Mesothelial cell of epicardium (in vitro differentiated cells): ENCODE measurements around the gene EFCAB6. TPM values are rescaled to one million over a fixed set of nuclear protein-coding genes. Genes with fewer than 3 reads are reported as not detected.

Experiments
- DNase-seq, 2 experiments: peaks; one replicate each; pipeline ENCODE4 v3.0.0; 2021; ENCODE audit warnings: low spot score in 2 of 2; ENCODE audit not compliant: unreplicated experiment in 2 of 2
- H3K27ac Mint-ChIP-seq: 2 replicates; pipeline ENCODE4 v1.8.0; 2021; ENCODE audit warnings: mixed read lengths
- H3K27me3 Mint-ChIP-seq: 2 replicates; pipeline ENCODE4 v1.8.0; 2021; ENCODE audit warnings: low read depth, mixed read lengths
- H3K36me3 Mint-ChIP-seq: 2 replicates; pipeline ENCODE4 v1.8.0; 2021; ENCODE audit warnings: mixed read lengths
- H3K4me1 Mint-ChIP-seq: 2 replicates; pipeline ENCODE4 v1.8.0; 2021; ENCODE audit warnings: mixed read lengths
- H3K4me3 Mint-ChIP-seq: 2 replicates; pipeline ENCODE4 v1.8.0; 2021; ENCODE audit warnings: mild to moderate bottlenecking, moderate library complexity, mixed read lengths
- H3K9me3 Mint-ChIP-seq: 2 replicates; pipeline ENCODE4 v1.8.0; 2021; ENCODE audit warnings: mixed read lengths
- CTCF ChIP-seq: fragments of 200-600 bp; sonication (generic); IDR thresholded peaks from one replicate; pipeline ENCODE4 v1.5.0; 2021; ENCODE audit warnings: antibody characterized with exemption; ENCODE audit not compliant: unreplicated experiment
- total RNA-seq: library from RNA; stranded (reverse); gene quantifications from 3 replicates; pipeline ENCODE4 v1.2.1, GENCODE V29; 2021

EFCAB6 gene
- total RNA-seq, 1 donor from 2014 or later, result 2.6 TPM

DNA sequence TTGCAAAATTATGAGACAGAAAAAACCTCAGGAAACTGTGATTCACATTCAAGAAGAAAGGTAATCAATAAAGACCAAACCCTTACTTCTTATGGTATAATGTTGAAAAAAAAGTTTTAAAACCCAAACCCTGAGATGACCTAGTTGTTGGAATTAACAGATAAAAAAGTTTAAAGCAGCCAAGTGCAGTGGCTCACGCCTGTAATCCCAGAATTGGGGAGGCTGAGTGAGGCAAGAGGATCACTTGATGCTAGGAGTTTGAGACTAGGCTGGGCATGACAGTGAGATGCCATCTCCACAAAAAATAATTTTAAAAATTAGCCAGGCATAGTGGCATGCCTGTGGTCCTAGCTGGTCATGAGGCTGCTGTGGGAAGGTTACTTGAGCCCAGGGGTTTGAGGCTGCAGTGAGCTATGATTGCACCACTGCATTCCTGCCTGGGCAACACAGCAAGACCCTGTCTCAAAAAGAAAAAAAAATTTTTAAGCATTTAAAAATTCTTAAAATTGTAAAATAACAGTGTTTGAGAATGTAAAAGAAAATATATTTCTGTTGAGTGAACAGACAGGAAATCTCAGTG, 85.1 kb downstream of the EFCAB6 start:
- H3K27ac Mint-ChIP-seq, result no peak overlapping the region
- H3K4me3 Mint-ChIP-seq, result no peak overlapping the region

DNA sequence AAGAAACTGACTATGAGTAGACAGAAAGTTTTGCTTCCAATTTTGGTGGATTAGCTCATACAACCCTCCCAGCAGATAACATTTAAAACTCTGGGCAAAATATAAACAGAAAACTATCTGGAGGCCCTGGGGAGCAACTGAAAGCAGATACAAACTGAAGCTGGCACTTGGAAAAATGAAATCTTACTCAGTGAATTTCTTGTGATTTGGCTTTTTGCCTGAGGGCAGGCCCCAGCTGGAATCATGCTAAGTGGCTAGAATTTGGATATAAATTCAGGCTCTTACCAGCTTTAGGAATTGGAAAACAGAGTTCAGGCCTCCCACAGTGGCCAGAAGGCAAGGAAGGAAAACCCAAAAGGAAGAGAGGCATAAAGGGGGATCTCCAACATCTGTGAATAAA, 85.8 kb downstream of the EFCAB6 start:
- H3K9me3 Mint-ChIP-seq, result peaks cover 2% of the 10 kb centered on the region
- H3K27me3 Mint-ChIP-seq, result peaks cover 24% of the 10 kb centered on the region
- H3K27ac Mint-ChIP-seq, result no peak overlapping the region
- H3K4me1 Mint-ChIP-seq, result no peaks in the 10 kb centered on the region
- no peaks in the 10 kb centered on the region for H3K36me3 Mint-ChIP-seq
- H3K4me3 Mint-ChIP-seq, result no peak overlapping the region
- TF ChIP-seq CTCF, result no peak
- DNase-seq, result no peak

More for the DNA sequence above, 85.1 kb downstream of the EFCAB6 start:
- H3K36me3 Mint-ChIP-seq, result no peaks in the 10 kb centered on the region
- DNase-seq, result no peak
- H3K4me1 Mint-ChIP-seq, result no peaks in the 10 kb centered on the region
- peaks cover 28% of the 10 kb centered on the region for H3K27me3 Mint-ChIP-seq
- H3K9me3 Mint-ChIP-seq, result no peaks in the 10 kb centered on the region
- TF ChIP-seq CTCF, result no peak

- Mint-ChIP-seq H3K4me3 (no peak overlapping the region), H3K27ac (no peak overlapping the region), H3K36me3 (no peaks in the 10 kb centered on the region), H3K27me3 (peaks cover 14% of the 10 kb centered on the region), H3K9me3 (peaks cover 4% of the 10 kb centered on the region), H3K4me1 (no peaks in the 10 kb centered on the region)
- no peak for DNase-seq
- TF ChIP-seq CTCF, result no peak
Measured at GRCh38 chr22:43723816-43724215, 88.3 kb downstream of the EFCAB6 start.

DNA sequence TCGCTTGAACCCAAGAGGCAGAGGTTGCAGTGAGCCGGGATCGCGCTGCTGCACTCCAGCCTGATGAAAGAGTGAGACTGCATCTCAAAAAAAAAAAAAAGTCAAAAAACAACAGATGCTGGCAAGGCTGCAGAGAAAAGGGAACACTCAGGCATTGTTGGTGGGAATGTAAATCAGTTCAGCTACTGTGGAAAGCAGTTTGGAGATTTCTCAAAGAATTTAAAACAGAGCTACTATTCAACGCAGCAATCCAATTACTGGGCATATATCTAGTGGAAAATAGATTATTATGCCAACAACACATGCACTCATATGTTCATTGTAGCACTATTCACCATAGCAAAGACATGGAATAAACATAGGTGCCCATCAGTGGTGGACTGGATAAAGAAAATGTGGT, 89.7 kb downstream of the EFCAB6 start:
- no peaks in the 10 kb centered on the region for H3K4me1 Mint-ChIP-seq
- H3K4me3 Mint-ChIP-seq, result no peak overlapping the region
- peaks cover 4% of the 10 kb centered on the region for H3K9me3 Mint-ChIP-seq
- TF ChIP-seq CTCF, result no peak
- DNase-seq, result no peak
- peaks cover 9% of the 10 kb centered on the region for H3K27me3 Mint-ChIP-seq
- no peak overlapping the region for H3K27ac Mint-ChIP-seq
- H3K36me3 Mint-ChIP-seq, result no peaks in the 10 kb centered on the region

GRCh38 chr22:43720716-43721115, 91.4 kb downstream of the EFCAB6 start:
- peaks cover 4% of the 10 kb centered on the region for H3K9me3 Mint-ChIP-seq
- no peak for DNase-seq
- no peak for TF ChIP-seq CTCF
- H3K4me1 Mint-ChIP-seq, result no peaks in the 10 kb centered on the region
- no peak overlapping the region for H3K27ac Mint-ChIP-seq
- no peaks in the 10 kb centered on the region for H3K36me3 Mint-ChIP-seq
- H3K27me3 Mint-ChIP-seq, result peaks cover 9% of the 10 kb centered on the region
- H3K4me3 Mint-ChIP-seq, result no peak overlapping the region

- Mint-ChIP-seq H3K4me3 (no peak overlapping the region), H3K27me3 (peaks cover 9% of the 10 kb centered on the region), H3K36me3 (no peaks in the 10 kb centered on the region), H3K4me1 (no peaks in the 10 kb centered on the region), H3K9me3 (peaks cover 9% of the 10 kb centered on the region), H3K27ac (no peak overlapping the region)
- no peak for TF ChIP-seq CTCF
- DNase-seq, result no peak
Measured at GRCh38 chr22:43714104-43714503, 98.0 kb downstream of the EFCAB6 start.
